ENCODE results near the gene SKAP2. TPM values are rescaled to one million over a fixed set of nuclear protein-coding genes. Genes with fewer than 3 reads are reported as not detected.

Gene SKAP2
- polyA plus RNA-seq, 3 donors, result 19.2 to 204 (median 158) TPM

DNA sequence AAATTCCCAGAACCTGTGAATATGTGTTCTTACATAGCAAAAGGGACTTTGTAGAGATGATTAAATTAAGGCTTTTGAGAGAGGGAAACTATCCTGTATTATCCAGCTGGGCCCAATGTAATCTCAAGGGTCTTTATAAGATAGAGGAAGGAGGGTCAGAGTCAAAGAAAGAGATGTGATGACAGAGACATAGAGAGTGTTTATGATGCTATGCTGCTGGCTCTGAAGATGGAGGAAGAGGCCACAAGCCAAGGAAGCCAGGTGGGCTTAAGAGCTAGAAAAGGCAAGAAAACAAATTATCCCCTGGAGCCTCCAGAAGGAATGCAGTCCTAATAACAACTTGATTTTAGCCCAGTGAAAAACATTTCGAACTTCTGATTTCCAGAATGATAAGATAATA is 15.3 kb upstream of the SKAP2 start:
- intact Hi-C loops (cut with micrococcal nuclease), result no loop called here
- Histone ChIP-seq H3K4me2 (replicated peaks; ENCODE audit: extremely low read depth, low read length, poor library complexity, severe bottlenecking) (no peak overlapping the region), H3K4me1 (ENCODE audit: control insufficient read depth in 1 of 2, insufficient read depth in 2 of 2, low read length in 2 of 2) (no peaks in the 10 kb centered on the region), H4K20me1 (ENCODE audit: insufficient read depth, low read length) (no peaks in the 10 kb centered on the region), H3K36me3 (replicated peaks in 1 of 2; ENCODE audit: control insufficient read depth in 1 of 2, insufficient read depth in 2 of 2, low read length in 2 of 2) (no peaks in the 10 kb centered on the region), H3K27ac (ENCODE audit: low read depth in 1 of 2, low read length in 2 of 2) (no peak overlapping the region), H3K9ac (ENCODE audit: insufficient read depth, low read length, poor library complexity, severe bottlenecking) (no peak overlapping the region), H3K4me3 (replicated peaks in 1 of 3; ENCODE audit: low read depth in 2 of 3, low read length in 3 of 3) (no peak overlapping the region), H3K79me2 (ENCODE audit: insufficient read depth, low read length) (no peaks in the 10 kb centered on the region), H3K9me3 (replicated peaks in 1 of 2; ENCODE audit: control insufficient read depth in 1 of 2, insufficient read depth in 1 of 2, low read length in 2 of 2) (no peaks in the 10 kb centered on the region), H2AFZ (ENCODE audit: insufficient read depth, low read depth, low read length, poor library complexity, severe bottlenecking) (no peak overlapping the region), H3K27me3 (ENCODE audit: control insufficient read depth in 2 of 2, insufficient read depth in 2 of 2, low read length in 2 of 2) (no peaks in the 10 kb centered on the region)
- Mint-ChIP-seq H3K27me3 (ENCODE audit: low read depth in 3 of 3) (peaks cover 1 to 5% (median 4%) of the 10 kb centered on the region in 3 donors), H3K9me3 (peaks cover 2 to 9% (median 4%) of the 10 kb centered on the region in 7 donors), H3K36me3 (no peaks in the 10 kb centered on the region), H3K27ac (no peak overlapping the region), H3K4me3 (no peak overlapping the region), H3K4me1 (no peaks in the 10 kb centered on the region)
- TF ChIP-seq, protein P1, sequence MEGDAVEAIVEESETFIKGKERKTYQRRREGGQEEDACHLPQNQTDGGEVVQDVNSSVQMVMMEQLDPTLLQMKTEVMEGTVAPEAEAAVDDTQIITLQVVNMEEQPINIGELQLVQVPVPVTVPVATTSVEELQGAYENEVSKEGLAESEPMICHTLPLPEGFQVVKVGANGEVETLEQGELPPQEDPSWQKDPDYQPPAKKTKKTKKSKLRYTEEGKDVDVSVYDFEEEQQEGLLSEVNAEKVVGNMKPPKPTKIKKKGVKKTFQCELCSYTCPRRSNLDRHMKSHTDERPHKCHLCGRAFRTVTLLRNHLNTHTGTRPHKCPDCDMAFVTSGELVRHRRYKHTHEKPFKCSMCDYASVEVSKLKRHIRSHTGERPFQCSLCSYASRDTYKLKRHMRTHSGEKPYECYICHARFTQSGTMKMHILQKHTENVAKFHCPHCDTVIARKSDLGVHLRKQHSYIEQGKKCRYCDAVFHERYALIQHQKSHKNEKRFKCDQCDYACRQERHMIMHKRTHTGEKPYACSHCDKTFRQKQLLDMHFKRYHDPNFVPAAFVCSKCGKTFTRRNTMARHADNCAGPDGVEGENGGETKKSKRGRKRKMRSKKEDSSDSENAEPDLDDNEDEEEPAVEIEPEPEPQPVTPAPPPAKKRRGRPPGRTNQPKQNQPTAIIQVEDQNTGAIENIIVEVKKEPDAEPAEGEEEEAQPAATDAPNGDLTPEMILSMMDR (IDR thresholded peaks at IDR 0.05), result no peak
- no CpG with 5 or more reads among the region's 1 CpG for WGBS (ENCODE audit: insufficient coverage)
- no peak for DNase-seq

DNA sequence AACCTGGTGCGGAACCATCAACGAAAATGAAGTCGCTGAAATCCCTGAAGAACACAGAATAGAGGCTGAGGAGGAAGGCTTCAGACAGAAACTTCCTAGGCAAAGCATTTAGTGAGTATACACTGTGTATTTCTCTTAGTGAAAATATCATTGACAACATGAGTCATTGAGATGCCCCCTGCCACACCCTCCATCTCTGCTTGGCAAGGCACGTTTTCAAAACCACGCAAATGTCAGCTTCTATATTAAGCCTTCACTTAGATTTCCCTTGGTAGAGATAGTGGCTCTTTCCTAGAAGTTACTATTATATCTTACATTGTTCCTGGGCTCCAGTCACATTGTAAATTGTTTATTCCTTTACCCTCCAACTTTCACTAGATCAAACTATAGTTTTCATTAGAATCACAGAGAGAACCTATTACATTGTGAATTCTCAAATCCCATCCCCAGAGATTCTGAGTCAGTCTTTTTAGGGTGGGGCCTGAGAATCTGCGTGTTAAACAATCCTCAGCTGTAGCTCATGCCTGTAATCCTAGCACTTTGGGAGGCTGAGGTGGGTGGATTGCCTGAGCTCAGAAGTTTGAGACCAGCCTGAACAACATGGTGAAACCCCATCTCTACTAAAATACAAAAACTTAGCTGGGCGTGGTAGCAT is 4.6 kb upstream of the SKAP2 start:
- Mint-ChIP-seq H3K36me3 (no peaks in the 10 kb centered on the region), H3K4me1 (peaks cover 10% of the 10 kb centered on the region), H3K4me3 (no peak overlapping the region), H3K9me3 (peaks cover 0 to 5% (median 0%) of the 10 kb centered on the region in 7 donors), H3K27me3 (ENCODE audit: low read depth in 3 of 3) (peaks cover 0 to 5% (median 4%) of the 10 kb centered on the region in 3 donors), H3K27ac (no peak overlapping the region)
- no peak overlapping the region for H3K27ac ChIP-seq (ENCODE audit: low read depth in 1 of 2, low read length in 2 of 2)
- peaks cover 3% of the 10 kb centered on the region for H3K79me2 ChIP-seq (ENCODE audit: insufficient read depth, low read length)
- H3K9me3 ChIP-seq (replicated peaks in 1 of 2; ENCODE audit: control insufficient read depth in 1 of 2, insufficient read depth in 1 of 2, low read length in 2 of 2), result no peaks in the 10 kb centered on the region
- no peaks in the 10 kb centered on the region for H4K20me1 ChIP-seq (ENCODE audit: insufficient read depth, low read length)
- no peak overlapping the region for H3K4me3 ChIP-seq (replicated peaks in 1 of 3; ENCODE audit: low read depth in 2 of 3, low read length in 3 of 3)
- TF ChIP-seq, protein P1 (IDR thresholded peaks at IDR 0.05), result no peak
- no peaks in the 10 kb centered on the region for H3K36me3 ChIP-seq (replicated peaks in 1 of 2; ENCODE audit: control insufficient read depth in 1 of 2, insufficient read depth in 2 of 2, low read length in 2 of 2)
- H3K4me2 ChIP-seq (replicated peaks; ENCODE audit: extremely low read depth, low read length, poor library complexity, severe bottlenecking), result no peak overlapping the region
- no peaks in the 10 kb centered on the region for H3K27me3 ChIP-seq (ENCODE audit: control insufficient read depth in 2 of 2, insufficient read depth in 2 of 2, low read length in 2 of 2)
- no peak overlapping the region for H3K9ac ChIP-seq (ENCODE audit: insufficient read depth, low read length, poor library complexity, severe bottlenecking)
- peaks cover 0 to 6% of the 10 kb centered on the region in 2 donors for H3K4me1 ChIP-seq (ENCODE audit: control insufficient read depth in 1 of 2, insufficient read depth in 2 of 2, low read length in 2 of 2)
- WGBS (ENCODE audit: insufficient coverage), result no CpG with 5 or more reads among the region's 7 CpGs
- no peak overlapping the region for H2AFZ ChIP-seq (ENCODE audit: insufficient read depth, low read depth, low read length, poor library complexity, severe bottlenecking)
- DNase-seq, result no peak
- intact Hi-C loops (cut with micrococcal nuclease), result loop anchor here in 1 of 2 donors (10.0 kb wide), 1 partner anchor 504 kb away; no protein-coding TSS in a partner anchor

Data from CD14-positive monocyte (primary cell).